Lower leg skin (tissue), 3 donors: ENCODE results near the gene SNX24.

Source experiments
- CTCF ChIP-seq, 3 donors: fragments of 450-650 bp; IDR thresholded peaks; one replicate each; pipeline ENCODE4 v1.5.1; 2016; ENCODE audit warnings: antibody characterized with exemption in 3 of 3, mild to moderate bottlenecking in 3 of 3, moderate library complexity in 2 of 3
- POLR2A ChIP-seq, 2 donors: fragments of 450-650 bp; IDR thresholded peaks; one replicate each; pipeline ENCODE4 v1.6.1; 2016 to 2017; ENCODE audit warnings: antibody characterized with exemption in 2 of 2, mild to moderate bottlenecking in 1 of 2, moderate library complexity in 1 of 2

- TF ChIP-seq CTCF (IDR thresholded peaks at IDR 0.05): no peak
- no peak for TF ChIP-seq POLR2A (IDR thresholded peaks at IDR 0.05)
These were observed 200.8 kb downstream of the SNX24 start for GRCh38 chr5:123046222-123046621.
